ENCODE data around the gene ZMYND19.
"Not testable (repeated sequence)": the region's sequence is repeated elsewhere in the genome, so short reads cannot be mapped to it uniquely, and the experiment has no call there.

The ZMYND19 gene

GRCh38 chr9:137588891-137589290, 1.4 kb downstream of the ZMYND19 start:
- no peak for DNase-seq (ENCODE audit: low spot score)

GRCh38 chr9:137588311-137588710, 2.0 kb downstream of the ZMYND19 start:
- no peak for DNase-seq (ENCODE audit: low spot score)

- DNase-seq (ENCODE audit: low spot score) = no peak
Observed at GRCh38 chr9:137586854-137587253, 3.5 kb downstream of the ZMYND19 start.

- no peak for DNase-seq (ENCODE audit: low spot score)
Observed at GRCh38 chr9:137583957-137584356, 6.4 kb downstream of the ZMYND19 start.

GRCh38 chr9:137583347-137583746, 7.0 kb downstream of the ZMYND19 start:
- no peak for DNase-seq (ENCODE audit: low spot score)

- peak; percentile 64 for DNase-seq (ENCODE audit: low spot score)
Observed at GRCh38 chr9:137582286-137582860, 7.9 kb downstream of the ZMYND19 start.

GRCh38 chr9:137581361-137582285, 8.7 kb downstream of the ZMYND19 start:
- no peak for DNase-seq (ENCODE audit: low spot score)

- no peak for DNase-seq (ENCODE audit: low spot score)
Observed at GRCh38 chr9:137580954-137581322, 9.4 kb downstream of the ZMYND19 start.

- peak; percentile 40 for DNase-seq (ENCODE audit: low spot score)
Observed at GRCh38 chr9:137580209-137580953, 9.9 kb downstream of the ZMYND19 start.

- DNase-seq (ENCODE audit: low spot score) = no peak
Observed at GRCh38 chr9:137579259-137579604, 11.1 kb downstream of the ZMYND19 start.

- peak; percentile 93 for DNase-seq (ENCODE audit: low spot score)
Observed at GRCh38 chr9:137578518-137579258, 11.6 kb downstream of the ZMYND19 start, which contains the start of gene DPH7. DPH7 (minus strand) TSS chr9:137578925; CDS start chr9:137578777, 148 bp downstream.

- peak; percentile 37 for DNase-seq (ENCODE audit: low spot score)
Observed at GRCh38 chr9:137575716-137576411, 14.4 kb downstream of the ZMYND19 start.

- DNase-seq (ENCODE audit: low spot score) = no peak
Observed at GRCh38 chr9:137575364-137575715, 15.0 kb downstream of the ZMYND19 start.

- no peak for DNase-seq (ENCODE audit: low spot score)
Observed at GRCh38 chr9:137574192-137574591, 16.1 kb downstream of the ZMYND19 start.

GRCh38 chr9:137570566-137570965, 19.7 kb downstream of the ZMYND19 start:
- DNase-seq (ENCODE audit: low spot score) = no peak

GRCh38 chr9:137569609-137570203, 20.6 kb downstream of the ZMYND19 start:
- DNase-seq (ENCODE audit: low spot score) = no peak

GRCh38 chr9:137568445-137568844, 21.9 kb downstream of the ZMYND19 start:
- not testable (repeated sequence) for DNase-seq (ENCODE audit: low spot score)

- no peak for DNase-seq (ENCODE audit: low spot score)
Observed at GRCh38 chr9:137564817-137565411, 25.4 kb downstream of the ZMYND19 start.

GRCh38 chr9:137564134-137564533, 26.2 kb downstream of the ZMYND19 start:
- no peak for DNase-seq (ENCODE audit: low spot score)

- no peak for DNase-seq (ENCODE audit: low spot score)
Observed at GRCh38 chr9:137558127-137558526, 32.2 kb downstream of the ZMYND19 start.

All from NAMALWA (cell line).